ENCODE measurements around the gene C1GALT1.
"Not testable (repeated sequence)": the region's sequence is repeated elsewhere in the genome, so short reads cannot be mapped to it uniquely, and the experiment has no call there.

C1GALT1 gene

GRCh38 chr7:7166318-7166717 lies 16.0 kb upstream of the C1GALT1 start:
- DNase-seq (ENCODE audit: low read depth in 1 of 2, low spot score in 1 of 2): no peak

GRCh38 chr7:7169296-7169695 lies 13.0 kb upstream of the C1GALT1 start:
- DNase-seq (ENCODE audit: low read depth in 1 of 2, low spot score in 1 of 2): no peak

- DNase-seq (ENCODE audit: low read depth in 1 of 2, low spot score in 1 of 2): no peak
Measured at GRCh38 chr7:7173956-7174632, 8.2 kb upstream of the C1GALT1 start.

GRCh38 chr7:7175075-7175695 lies 7.2 kb upstream of the C1GALT1 start:
- DNase-seq (ENCODE audit: low read depth in 1 of 2, low spot score in 1 of 2): no peak

GRCh38 chr7:7176406-7177043 lies 5.8 kb upstream of the C1GALT1 start:
- no peak for DNase-seq (ENCODE audit: low read depth in 1 of 2, low spot score in 1 of 2)

- no peak for DNase-seq (ENCODE audit: low read depth in 1 of 2, low spot score in 1 of 2)
Measured at GRCh38 chr7:7177044-7177517, 5.3 kb upstream of the C1GALT1 start.

- no peak for DNase-seq (ENCODE audit: low read depth in 1 of 2, low spot score in 1 of 2)
Measured at GRCh38 chr7:7178081-7178480, 4.3 kb upstream of the C1GALT1 start.

- no peak for DNase-seq (ENCODE audit: low read depth in 1 of 2, low spot score in 1 of 2)
Measured at GRCh38 chr7:7178906-7179305, 3.4 kb upstream of the C1GALT1 start.

GRCh38 chr7:7180725-7181449 lies 1.5 kb upstream of the C1GALT1 start:
- no peak for DNase-seq (ENCODE audit: low read depth in 1 of 2, low spot score in 1 of 2)

- peak in 1 of 2 donors; percentile 20 for DNase-seq (ENCODE audit: low read depth in 1 of 2, low spot score in 1 of 2)
Measured at GRCh38 chr7:7181519-7182155, 707 bp upstream of the C1GALT1 start.

GRCh38 chr7:7183061-7183837 lies 905 bp downstream of the C1GALT1 start:
- peak; percentile 6 to 32 for DNase-seq (ENCODE audit: low read depth in 1 of 2, low spot score in 1 of 2)

- DNase-seq (ENCODE audit: low read depth in 1 of 2, low spot score in 1 of 2): no peak
Measured at GRCh38 chr7:7183838-7184463, 1.6 kb downstream of the C1GALT1 start.

GRCh38 chr7:7185371-7185989 lies 3.1 kb downstream of the C1GALT1 start:
- DNase-seq (ENCODE audit: low read depth in 1 of 2, low spot score in 1 of 2): no peak

- no peak for DNase-seq (ENCODE audit: low read depth in 1 of 2, low spot score in 1 of 2)
Measured at GRCh38 chr7:7188091-7188490, 5.7 kb downstream of the C1GALT1 start.

GRCh38 chr7:7188742-7189141 lies 6.4 kb downstream of the C1GALT1 start:
- no peak for DNase-seq (ENCODE audit: low read depth in 1 of 2, low spot score in 1 of 2)

- no peak for DNase-seq (ENCODE audit: low read depth in 1 of 2, low spot score in 1 of 2)
Measured at GRCh38 chr7:7190142-7190541, 7.8 kb downstream of the C1GALT1 start.

- DNase-seq (ENCODE audit: low read depth in 1 of 2, low spot score in 1 of 2): no peak
Measured at GRCh38 chr7:7191137-7191536, 8.8 kb downstream of the C1GALT1 start.

GRCh38 chr7:7192798-7193788 lies 10.7 kb downstream of the C1GALT1 start:
- DNase-seq (ENCODE audit: low read depth in 1 of 2, low spot score in 1 of 2): not testable (repeated sequence)
